ENCODE measurements around the gene CEACAM19.
A peak's percentile ranks its signal among the peaks of the same experiment; 100 is the strongest.
"Not testable (repeated sequence)": the region's sequence is repeated elsewhere in the genome, so short reads cannot be mapped to it uniquely, and the experiment has no call there.

CEACAM19 gene

GRCh38 chr19:44677019-44677811 is 5.9 kb downstream of the CEACAM19 start:
- DNase-seq = no peak

GRCh38 chr19:44680536-44680935 is 9.3 kb downstream of the CEACAM19 start:
- no peak for DNase-seq

GRCh38 chr19:44681992-44682790 is 10.9 kb downstream of the CEACAM19 start:
- DNase-seq = no peak

- DNase-seq = no peak
These were observed 11.5 kb downstream of the CEACAM19 start for GRCh38 chr19:44682807-44683206.

GRCh38 chr19:44683434-44684210 is 12.3 kb downstream of the CEACAM19 start:
- no peak for DNase-seq

- not testable (repeated sequence) for DNase-seq
These were observed 13.1 kb downstream of the CEACAM19 start for GRCh38 chr19:44684396-44684795.

- DNase-seq = no peak
These were observed 13.9 kb downstream of the CEACAM19 start for GRCh38 chr19:44684892-44685863.

- DNase-seq = no peak
These were observed 14.6 kb downstream of the CEACAM19 start for GRCh38 chr19:44685877-44686276.

GRCh38 chr19:44686896-44687295 is 15.6 kb downstream of the CEACAM19 start:
- no peak for DNase-seq

- DNase-seq = no peak
These were observed 16.6 kb downstream of the CEACAM19 start for GRCh38 chr19:44687888-44688287.

- DNase-seq = peak; percentile 80
These were observed 18.2 kb downstream of the CEACAM19 start for GRCh38 chr19:44689290-44690130.

GRCh38 chr19:44690131-44690440 is 18.8 kb downstream of the CEACAM19 start:
- DNase-seq = no peak

GRCh38 chr19:44692379-44692721 is 21.1 kb downstream of the CEACAM19 start:
- DNase-seq = no peak

- DNase-seq = no peak
These were observed 22.9 kb downstream of the CEACAM19 start for GRCh38 chr19:44694184-44694579.

- DNase-seq = no peak
These were observed 25.8 kb downstream of the CEACAM19 start for GRCh38 chr19:44696939-44697669.

- no peak for DNase-seq
These were observed 26.4 kb downstream of the CEACAM19 start for GRCh38 chr19:44697670-44698034.

GRCh38 chr19:44698492-44699201 is 27.4 kb downstream of the CEACAM19 start, which contains the start of gene CEACAM16:
TSS of gene CEACAM16 (plus strand) at chr19:44699151. CDS start at chr19:44701457, 2,306 bp downstream.
- DNase-seq = no peak

- no peak for DNase-seq
These were observed 29.3 kb downstream of the CEACAM19 start for GRCh38 chr19:44700547-44700946.

GRCh38 chr19:44701228-44701627 is 29.9 kb downstream of the CEACAM19 start:
- DNase-seq = no peak

Data from right hindlimb (tissue), 1 donor.